Skeletal muscle satellite cell (primary cell): ENCODE measurements around the gene GNPAT.

ENCODE experiments used
- H3K27me3 ChIP-seq: 2 replicates; pipeline ENCODE4 v1.7.0; 2013; ENCODE audit warnings: low read length; ENCODE audit not compliant: control insufficient read depth, insufficient read depth
- H3K36me3 ChIP-seq: 2 replicates; pipeline ENCODE4 v1.7.0; 2013; ENCODE audit warnings: mild to moderate bottlenecking, control low read depth, low read length; ENCODE audit not compliant: insufficient read depth
- H3K4me1 ChIP-seq: 2 replicates; pipeline ENCODE4 v1.7.0; 2013; ENCODE audit warnings: low read length; ENCODE audit not compliant: control insufficient read depth, insufficient read depth
- H3K4me2 ChIP-seq: 2 replicates; pipeline ENCODE4 v1.7.0; 2013; ENCODE audit warnings: mild to moderate bottlenecking, low read length
- H3K4me3 ChIP-seq: 2 replicates; pipeline ENCODE4 v1.7.0; 2013; ENCODE audit warnings: low read length
- H3K9ac ChIP-seq: 2 replicates; pipeline ENCODE4 v1.7.0; 2013; ENCODE audit warnings: mild to moderate bottlenecking, low read depth, low read length, moderate library complexity
- H3K9me3 ChIP-seq: replicated peaks from 2 replicates; pipeline ENCODE4 v1.7.0; 2013; ENCODE audit warnings: mild to moderate bottlenecking, control low read depth, low read length

GNPAT gene

GRCh38 chr1:231214918-231215680 lies 25.9 kb upstream of the GNPAT start:
- H3K4me2 ChIP-seq = no peak overlapping the region
- H3K27me3 ChIP-seq = peaks cover 54% of the 10 kb centered on the region
- H3K4me3 ChIP-seq = no peak overlapping the region
- no peaks in the 10 kb centered on the region for H3K9me3 ChIP-seq
- no peak overlapping the region for H3K9ac ChIP-seq
- no peaks in the 10 kb centered on the region for H3K36me3 ChIP-seq
- H3K4me1 ChIP-seq = no peaks in the 10 kb centered on the region

- no peak overlapping the region for H3K4me2 ChIP-seq
- peaks cover 54% of the 10 kb centered on the region for H3K27me3 ChIP-seq
- H3K4me1 ChIP-seq = no peaks in the 10 kb centered on the region
- no peaks in the 10 kb centered on the region for H3K9me3 ChIP-seq
- no peak overlapping the region for H3K9ac ChIP-seq
- H3K4me3 ChIP-seq = no peak overlapping the region
- H3K36me3 ChIP-seq = no peaks in the 10 kb centered on the region
Measured at GRCh38 chr1:231215681-231216385, 25.2 kb upstream of the GNPAT start.

- no peaks in the 10 kb centered on the region for H3K9me3 ChIP-seq
- H3K9ac ChIP-seq = no peak overlapping the region
- no peaks in the 10 kb centered on the region for H3K4me1 ChIP-seq
- H3K4me2 ChIP-seq = no peak overlapping the region
- no peak overlapping the region for H3K4me3 ChIP-seq
- H3K27me3 ChIP-seq = peaks cover 54% of the 10 kb centered on the region
- H3K36me3 ChIP-seq = no peaks in the 10 kb centered on the region
Measured at GRCh38 chr1:231216498-231216897, 24.5 kb upstream of the GNPAT start.

GRCh38 chr1:231217056-231217455 lies 24.0 kb upstream of the GNPAT start:
- no peaks in the 10 kb centered on the region for H3K4me1 ChIP-seq
- no peaks in the 10 kb centered on the region for H3K36me3 ChIP-seq
- no peak overlapping the region for H3K4me2 ChIP-seq
- no peak overlapping the region for H3K4me3 ChIP-seq
- H3K9me3 ChIP-seq = no peaks in the 10 kb centered on the region
- peaks cover 54% of the 10 kb centered on the region for H3K27me3 ChIP-seq
- H3K9ac ChIP-seq = no peak overlapping the region

- Histone ChIP-seq H3K9me3 (no peaks in the 10 kb centered on the region), H3K27me3 (peaks cover 45% of the 10 kb centered on the region)
Measured at GRCh38 chr1:231218078-231218477, 22.9 kb upstream of the GNPAT start.

GRCh38 chr1:231219422-231220401 lies 21.3 kb upstream of the GNPAT start:
- Histone ChIP-seq H3K4me3 (no peak overlapping the region), H3K4me2 (no peak overlapping the region), H3K27me3 (peaks cover 37% of the 10 kb centered on the region), H3K36me3 (peaks cover 17% of the 10 kb centered on the region), H3K9me3 (no peaks in the 10 kb centered on the region), H3K4me1 (no peaks in the 10 kb centered on the region), H3K9ac (no peak overlapping the region)

More at GRCh38 chr1:231218078-231218477, 22.9 kb upstream of the GNPAT start:
- Histone ChIP-seq H3K4me3 (no peak overlapping the region), H3K4me2 (no peak overlapping the region), H3K9ac (no peak overlapping the region), H3K36me3 (peaks cover 4% of the 10 kb centered on the region), H3K4me1 (no peaks in the 10 kb centered on the region)

- H3K27me3 ChIP-seq = peaks cover 27% of the 10 kb centered on the region
- peaks cover 27% of the 10 kb centered on the region for H3K36me3 ChIP-seq
- no peak overlapping the region for H3K4me3 ChIP-seq
- H3K4me1 ChIP-seq = no peaks in the 10 kb centered on the region
- H3K9me3 ChIP-seq = no peaks in the 10 kb centered on the region
- H3K4me2 ChIP-seq = no peak overlapping the region
- H3K9ac ChIP-seq = no peak overlapping the region
Measured at GRCh38 chr1:231220801-231221200, 20.2 kb upstream of the GNPAT start.

GRCh38 chr1:231226156-231226555 lies 14.9 kb upstream of the GNPAT start:
- H3K4me1 ChIP-seq = no peaks in the 10 kb centered on the region
- no peak overlapping the region for H3K4me2 ChIP-seq
- peaks cover 52% of the 10 kb centered on the region for H3K36me3 ChIP-seq
- H3K9ac ChIP-seq = no peak overlapping the region
- no peaks in the 10 kb centered on the region for H3K27me3 ChIP-seq
- H3K9me3 ChIP-seq = no peaks in the 10 kb centered on the region
- no peak overlapping the region for H3K4me3 ChIP-seq

- Histone ChIP-seq H3K36me3 (peaks cover 21% of the 10 kb centered on the region), H3K4me3 (no peak overlapping the region), H3K27me3 (no peaks in the 10 kb centered on the region), H3K9ac (no peak overlapping the region), H3K4me2 (no peak overlapping the region), H3K4me1 (peaks cover 16% of the 10 kb centered on the region), H3K9me3 (no peaks in the 10 kb centered on the region)
Measured at GRCh38 chr1:231231511-231231910, 9.5 kb upstream of the GNPAT start.

- Histone ChIP-seq H3K27me3 (no peaks in the 10 kb centered on the region), H3K36me3 (peaks cover 19% of the 10 kb centered on the region), H3K4me1 (peaks cover 19% of the 10 kb centered on the region), H3K9me3 (no peaks in the 10 kb centered on the region), H3K4me2 (no peak overlapping the region), H3K9ac (no peak overlapping the region), H3K4me3 (no peak overlapping the region)
Measured at GRCh38 chr1:231232870-231233734, 7.9 kb upstream of the GNPAT start.
